ENCODE results near the gene IFI30. TPM values are rescaled to one million over a fixed set of nuclear protein-coding genes. Genes with fewer than 3 reads are reported as not detected.

IFI30 gene
- total RNA-seq, 1 experiment from 2014 or later: 22.4 TPM

GRCh38 chr19:18165794-18166544 is 7.6 kb upstream of the IFI30 start:
- H3K27me3 Mint-ChIP-seq (ENCODE audit: unreplicated experiment): no peaks in the 10 kb centered on the region
- no peaks in the 10 kb centered on the region for H3K4me1 Mint-ChIP-seq (ENCODE audit: low read depth, unreplicated experiment)
- no peaks in the 10 kb centered on the region for H3K9me3 Mint-ChIP-seq (ENCODE audit: low read depth, unreplicated experiment)
- H3K36me3 Mint-ChIP-seq (ENCODE audit: insufficient read depth, unreplicated experiment): peaks cover 52% of the 10 kb centered on the region
- TF ChIP-seq, protein P1, sequence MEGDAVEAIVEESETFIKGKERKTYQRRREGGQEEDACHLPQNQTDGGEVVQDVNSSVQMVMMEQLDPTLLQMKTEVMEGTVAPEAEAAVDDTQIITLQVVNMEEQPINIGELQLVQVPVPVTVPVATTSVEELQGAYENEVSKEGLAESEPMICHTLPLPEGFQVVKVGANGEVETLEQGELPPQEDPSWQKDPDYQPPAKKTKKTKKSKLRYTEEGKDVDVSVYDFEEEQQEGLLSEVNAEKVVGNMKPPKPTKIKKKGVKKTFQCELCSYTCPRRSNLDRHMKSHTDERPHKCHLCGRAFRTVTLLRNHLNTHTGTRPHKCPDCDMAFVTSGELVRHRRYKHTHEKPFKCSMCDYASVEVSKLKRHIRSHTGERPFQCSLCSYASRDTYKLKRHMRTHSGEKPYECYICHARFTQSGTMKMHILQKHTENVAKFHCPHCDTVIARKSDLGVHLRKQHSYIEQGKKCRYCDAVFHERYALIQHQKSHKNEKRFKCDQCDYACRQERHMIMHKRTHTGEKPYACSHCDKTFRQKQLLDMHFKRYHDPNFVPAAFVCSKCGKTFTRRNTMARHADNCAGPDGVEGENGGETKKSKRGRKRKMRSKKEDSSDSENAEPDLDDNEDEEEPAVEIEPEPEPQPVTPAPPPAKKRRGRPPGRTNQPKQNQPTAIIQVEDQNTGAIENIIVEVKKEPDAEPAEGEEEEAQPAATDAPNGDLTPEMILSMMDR (IDR thresholded peaks at IDR 0.05; ENCODE audit: unreplicated experiment): no peak
- DNase-seq: no peak
- CTCF ChIA-PET: no interaction called here
- intact Hi-C loops (cut with micrococcal nuclease; ENCODE audit: unreplicated experiment): no loop called here
- no peak overlapping the region for H3K4me3 Mint-ChIP-seq (ENCODE audit: low read depth, unreplicated experiment)
- H3K27ac Mint-ChIP-seq (ENCODE audit: unreplicated experiment): no peak overlapping the region
- no TSS peak for BruUV-seq (replicated peaks)

GRCh38 chr19:18167011-18167410 is 6.6 kb upstream of the IFI30 start:
- Mint-ChIP-seq H3K27me3 (ENCODE audit: unreplicated experiment) (no peaks in the 10 kb centered on the region), H3K9me3 (ENCODE audit: low read depth, unreplicated experiment) (no peaks in the 10 kb centered on the region), H3K27ac (ENCODE audit: unreplicated experiment) (no peak overlapping the region), H3K4me1 (ENCODE audit: low read depth, unreplicated experiment) (no peaks in the 10 kb centered on the region), H3K36me3 (ENCODE audit: insufficient read depth, unreplicated experiment) (peaks cover 53% of the 10 kb centered on the region), H3K4me3 (ENCODE audit: low read depth, unreplicated experiment) (no peak overlapping the region)
- no TSS peak for BruUV-seq (replicated peaks)
- intact Hi-C loops (cut with micrococcal nuclease; ENCODE audit: unreplicated experiment): no loop called here
- no peak for DNase-seq
- TF ChIP-seq, protein P1 (IDR thresholded peaks at IDR 0.05; ENCODE audit: unreplicated experiment): no peak
- CTCF ChIA-PET: no interaction called here

GRCh38 chr19:18167975-18168645 is 5.5 kb upstream of the IFI30 start:
- Mint-ChIP-seq H3K27me3 (ENCODE audit: unreplicated experiment) (no peaks in the 10 kb centered on the region), H3K4me1 (ENCODE audit: low read depth, unreplicated experiment) (no peaks in the 10 kb centered on the region), H3K4me3 (ENCODE audit: low read depth, unreplicated experiment) (no peak overlapping the region), H3K27ac (ENCODE audit: unreplicated experiment) (no peak overlapping the region), H3K36me3 (ENCODE audit: insufficient read depth, unreplicated experiment) (peaks cover 52% of the 10 kb centered on the region), H3K9me3 (ENCODE audit: low read depth, unreplicated experiment) (no peaks in the 10 kb centered on the region)
- intact Hi-C loops (cut with micrococcal nuclease; ENCODE audit: unreplicated experiment): no loop called here
- BruUV-seq (replicated peaks): no TSS peak
- peak; percentile 56 for DNase-seq
- TF ChIP-seq, protein P1 (IDR thresholded peaks at IDR 0.05; ENCODE audit: unreplicated experiment): peak; percentile 57
- CTCF ChIA-PET: interaction anchor here (1.7 kb wide), 1 partner anchor 55 kb away, joined by 14 read pairs; no protein-coding TSS in a partner anchor

DNA sequence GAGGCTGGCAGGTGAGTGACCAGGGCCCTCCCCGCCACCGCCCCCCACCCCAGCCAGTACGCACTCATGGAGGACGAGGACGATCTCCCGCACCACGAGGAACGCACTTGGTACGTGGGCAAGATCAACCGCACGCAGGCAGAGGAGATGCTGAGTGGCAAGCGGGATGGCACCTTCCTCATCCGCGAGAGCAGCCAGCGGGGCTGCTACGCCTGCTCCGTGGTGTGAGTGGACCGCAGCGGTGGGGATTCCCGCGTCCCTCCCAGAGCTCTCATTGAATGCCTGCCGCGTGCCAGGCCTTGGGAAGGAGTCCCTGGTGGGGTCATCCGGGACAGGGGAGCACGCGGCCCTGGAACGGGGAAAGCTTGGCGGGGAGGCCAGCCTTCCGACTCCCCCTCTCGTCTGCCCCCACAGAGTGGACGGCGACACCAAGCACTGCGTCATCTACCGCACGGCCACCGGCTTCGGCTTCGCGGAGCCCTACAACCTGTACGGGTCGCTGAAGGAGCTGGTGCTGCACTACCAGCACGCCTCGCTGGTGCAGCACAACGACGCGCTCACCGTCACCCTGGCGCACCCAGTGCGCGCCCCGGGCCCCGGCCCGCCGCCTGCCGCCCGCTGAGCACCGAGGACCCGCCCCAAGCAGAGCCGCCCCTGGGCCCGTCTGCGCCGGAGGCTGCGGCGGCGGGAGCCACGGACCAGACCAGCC is 4.8 kb upstream of the IFI30 start:
- Mint-ChIP-seq H3K4me1 (ENCODE audit: low read depth, unreplicated experiment) (no peaks in the 10 kb centered on the region), H3K36me3 (ENCODE audit: insufficient read depth, unreplicated experiment) (peaks cover 49% of the 10 kb centered on the region), H3K27me3 (ENCODE audit: unreplicated experiment) (no peaks in the 10 kb centered on the region), H3K27ac (ENCODE audit: unreplicated experiment) (peak overlapping the region; percentile 61), H3K4me3 (ENCODE audit: low read depth, unreplicated experiment) (no peak overlapping the region), H3K9me3 (ENCODE audit: low read depth, unreplicated experiment) (no peaks in the 10 kb centered on the region)
- intact Hi-C loops (cut with micrococcal nuclease; ENCODE audit: unreplicated experiment): no loop called here
- CTCF ChIA-PET: interaction anchor here (1.7 kb wide), 1 partner anchor 56 kb away, joined by 14 read pairs; no protein-coding TSS in a partner anchor
- BruUV-seq (replicated peaks): no TSS peak
- DNase-seq: no peak
- TF ChIP-seq, protein P1 (IDR thresholded peaks at IDR 0.05; ENCODE audit: unreplicated experiment): no peak

All from Calu3 (cell line).